HepG2 (cell line): ENCODE results near the gene CFAP99. TPM values are rescaled to one million over a fixed set of nuclear protein-coding genes. Genes with fewer than 3 reads are reported as not detected.

Experiments
- EHMT2 ChIP-seq: fragments of 200-600 bp; sonication (generic); IDR thresholded peaks from 2 replicates; pipeline ENCODE4 v1.7.0; 2017; ENCODE audit warnings: antibody characterized with exemption, low read depth, low read length, borderline replicate concordance
- FOXM1 ChIP-seq: sonication (generic); formaldehyde crosslinking; IDR thresholded peaks from 2 replicates; pipeline ENCODE4 v1.5.0; 2020; ENCODE audit warnings: missing genetic modification reagents
- KLF15 ChIP-seq: sonication (generic); formaldehyde crosslinking; IDR thresholded peaks from 2 replicates; pipeline ENCODE4 v1.8.1; 2023; ENCODE audit warnings: borderline replicate concordance, mild to moderate bottlenecking, inconsistent platforms, missing genetic modification reagents, mixed read lengths
- MAZ ChIP-seq, 2 experiments: sonication (generic) in 1 of 2; formaldehyde crosslinking in 1 of 2; IDR thresholded peaks; 2 replicates each; pipeline versions ENCODE4 v1.5.0 to v1.6.1; 2012 to 2020; ENCODE audit warnings: low read depth in 2 of 2, mild to moderate bottlenecking in 2 of 2, borderline replicate concordance in 1 of 2, improper control_type of control experiment in 1 of 2, low read length in 1 of 2, missing genetic modification reagents in 1 of 2, moderate library complexity in 1 of 2
- MYPOP ChIP-seq: sonication (generic); formaldehyde crosslinking; IDR thresholded peaks from 2 replicates; pipeline ENCODE4 v1.8.1; 2023; ENCODE audit warnings: mild to moderate bottlenecking, moderate library complexity, missing genetic modification reagents
- POGK ChIP-seq: sonication (generic); formaldehyde crosslinking; conservative IDR thresholded peaks from 2 replicates; pipeline ENCODE4 v1.8.0; 2022; ENCODE audit warnings: mild to moderate bottlenecking, moderate library complexity, missing genetic modification reagents
- RELA ChIP-seq: sonication (generic); formaldehyde crosslinking; IDR thresholded peaks from 2 replicates; pipeline ENCODE4 v1.4.0; 2020; ENCODE audit warnings: missing genetic modification reagents
- SP5 ChIP-seq: IDR thresholded peaks from 2 replicates; pipeline ENCODE4 v1.6.1; 2016; ENCODE audit warnings: low read depth, borderline replicate concordance
- TRIM24 ChIP-seq: sonication (generic); formaldehyde crosslinking; IDR thresholded peaks from 2 replicates; pipeline ENCODE4 v1.8.0; 2022; ENCODE audit warnings: mild to moderate bottlenecking, missing genetic modification reagents
- ZHX2 ChIP-seq, 2 experiments: sonication (generic) in 1 of 2; formaldehyde crosslinking in 1 of 2; IDR thresholded peaks; 2 replicates each; pipeline versions ENCODE4 v1.6.1 to v1.9.0; 2014 to 2022; ENCODE audit warnings: antibody characterized with exemption in 1 of 2, borderline replicate concordance in 1 of 2, inconsistent platforms in 1 of 2, low read depth in 1 of 2, missing genetic modification reagents in 1 of 2
- ZNF280B ChIP-seq: sonication (generic); formaldehyde crosslinking; IDR thresholded peaks from 2 replicates; pipeline ENCODE4 v1.5.0; 2020; ENCODE audit warnings: missing genetic modification reagents, mild to moderate bottlenecking, borderline replicate concordance
- ZNF30 ChIP-seq: sonication (generic); formaldehyde crosslinking; IDR thresholded peaks from 2 replicates; pipeline ENCODE4 v1.5.0; 2020; ENCODE audit warnings: mild to moderate bottlenecking, missing genetic modification reagents
- ZNF768 ChIP-seq: sonication (generic); formaldehyde crosslinking; IDR thresholded peaks from 2 replicates; pipeline ENCODE4 v1.4.0; 2020; ENCODE audit warnings: missing genetic modification reagents
- polyA plus RNA-seq, 8 experiments: library from polyadenylated mRNA; depleted of rRNA in 3 of 8; stranded (reverse) in 7 of 8; unstranded in 1 of 8; fragments of >200 nt; fragmentation: Illumina TruSeq in 4 of 8; extraction: Trizol in 4 of 8; gene quantifications; 2 replicates each; pipeline versions ENCODE4 v1.2.1 to v1.2.3, GENCODE V29; 2011 to 2016; ENCODE audit warnings: low read depth in 4 of 8, missing spikeins in 1 of 8, mixed read lengths in 1 of 8; ENCODE audit not compliant: insufficient read depth in 1 of 8
- total RNA-seq, 5 experiments: library from RNA; depleted of rRNA; stranded (reverse); fragments of >200 nt; fragmentation: Illumina TruSeq; extraction: Trizol; gene quantifications; 2 replicates each; pipeline ENCODE4 v1.2.3, GENCODE V29; 2016; ENCODE audit warnings: low read depth in 1 of 5

Gene CFAP99
- total and polyA plus RNA-seq, 2 of the 13 experiments (the other 11 are each of a cell fraction or from before 2014, with no cell fraction given) = not detected

- peak; percentile 12; the same call in 1 of the 2 replicates for TF ChIP-seq POGK (CRISPR knock-in tag)
- peak; percentile 24; the same call in 1 of the 2 replicates for TF ChIP-seq MYPOP (CRISPR knock-in tag)
- TF ChIP-seq ZNF768 (CRISPR knock-in tag) = no peak
- TF ChIP-seq SP5 (CRISPR knock-in tag) = no peak
- no peak for TF ChIP-seq MAZ (IDR thresholded peaks at IDR 0.05; ENCODE audit: borderline replicate concordance, low read depth, low read length)
- peak; percentile 46; the same call in 1 of the 2 replicates for TF ChIP-seq MAZ (CRISPR knock-in tag; IDR thresholded peaks at IDR 0.05; ENCODE audit: low read depth)
- TF ChIP-seq TRIM24 = no peak
- no peak for TF ChIP-seq ZHX2 (IDR thresholded peaks at IDR 0.05; ENCODE audit: low read depth)
- no peak for TF ChIP-seq ZHX2 (CRISPR knock-in tag; IDR thresholded peaks at IDR 0.05; ENCODE audit: borderline replicate concordance)
- TF ChIP-seq ZNF280B = no peak
- no peak for TF ChIP-seq RELA (CRISPR knock-in tag)
- no peak for TF ChIP-seq ZNF30 (CRISPR knock-in tag)
- TF ChIP-seq FOXM1 (CRISPR knock-in tag) = no peak
- TF ChIP-seq EHMT2 = no peak
- TF ChIP-seq KLF15 (CRISPR knock-in tag) = 0 out of 2 replicates have a peak, but pooled peaks have one; percentile 13
Measured at GRCh38 chr4:2469192-2469984, 50.6 kb downstream of the CFAP99 start (continued).
